ENCODE data around the gene ZNF674.

GRCh38 chrX:46574774-46575381 lies 29.7 kb upstream of the ZNF674 start:
- no peak for TF ChIP-seq CTCF (IDR thresholded peaks at IDR 0.05)
- TF ChIP-seq EZH2 (IDR thresholded peaks at IDR 0.05; ENCODE audit: borderline replicate concordance, insufficient read depth, low read depth, low read length, poor library complexity, severe bottlenecking), result no peak
